GM18511 (cell line): ENCODE results near the gene TIMM17A.
"Not testable (repeated sequence)": the region's sequence is repeated elsewhere in the genome, so short reads cannot be mapped to it uniquely, and the experiment has no call there.

Experiments used
- ATAC-seq: cut with Tn5 transposase; IDR thresholded peaks from one replicate; pipeline ENCODE4 v1.9.1; 2021; ENCODE audit warnings: mild to moderate bottlenecking, moderate library complexity; ENCODE audit not compliant: unreplicated experiment

Gene TIMM17A

DNA sequence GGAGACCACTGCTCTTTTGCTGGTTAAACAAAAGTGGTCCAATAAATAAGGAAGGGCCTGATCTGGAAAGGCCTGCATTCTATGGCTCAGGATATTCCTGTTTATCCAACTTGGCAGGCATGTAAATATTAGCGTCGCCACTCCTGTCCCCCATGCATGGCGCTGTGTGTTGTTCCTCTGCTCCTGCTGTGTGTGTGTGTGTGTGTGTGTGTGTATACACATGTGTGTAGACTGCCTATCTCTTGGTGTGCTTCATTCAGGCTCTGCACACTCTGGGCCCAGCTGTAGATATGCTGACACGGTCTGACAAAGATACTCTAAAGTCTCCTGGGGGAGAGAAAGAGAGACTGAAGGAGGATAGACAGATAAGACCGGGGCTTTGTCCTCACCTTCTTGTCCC, 15.7 kb upstream of the TIMM17A start:
- no peak for ATAC-seq

- not testable (repeated sequence) for ATAC-seq
Observed at GRCh38 chr1:201940316-201940715, 15.0 kb upstream of the TIMM17A start.

- ATAC-seq = no peak
Observed at GRCh38 chr1:201941420-201942128, 13.7 kb upstream of the TIMM17A start.

GRCh38 chr1:201942129-201942495, 13.2 kb upstream of the TIMM17A start:
- no peak for ATAC-seq

- no peak for ATAC-seq
Observed at GRCh38 chr1:201944002-201944401, 11.3 kb upstream of the TIMM17A start.

DNA sequence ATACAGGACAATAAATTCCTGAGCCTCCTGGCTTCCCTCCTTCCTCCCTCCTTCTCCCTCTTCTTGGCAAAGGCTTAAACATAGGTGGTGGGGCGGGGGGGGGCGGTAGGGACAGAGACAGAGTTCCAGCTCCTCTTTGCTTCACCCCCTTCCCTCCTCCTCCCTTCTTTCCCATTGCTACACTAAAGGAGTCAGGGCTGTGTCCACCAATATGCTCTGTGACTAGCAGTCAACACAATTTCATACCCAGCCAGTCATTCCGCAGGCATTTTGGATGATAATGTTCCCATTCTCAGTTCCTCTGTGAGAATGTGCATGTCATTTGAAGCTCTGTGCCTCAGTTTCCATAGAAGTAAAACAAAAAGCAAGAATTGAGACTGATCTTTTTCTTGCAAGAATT, 10.7 kb upstream of the TIMM17A start:
- no peak for ATAC-seq

GRCh38 chr1:201945157-201945556, 10.1 kb upstream of the TIMM17A start:
- ATAC-seq = no peak

DNA sequence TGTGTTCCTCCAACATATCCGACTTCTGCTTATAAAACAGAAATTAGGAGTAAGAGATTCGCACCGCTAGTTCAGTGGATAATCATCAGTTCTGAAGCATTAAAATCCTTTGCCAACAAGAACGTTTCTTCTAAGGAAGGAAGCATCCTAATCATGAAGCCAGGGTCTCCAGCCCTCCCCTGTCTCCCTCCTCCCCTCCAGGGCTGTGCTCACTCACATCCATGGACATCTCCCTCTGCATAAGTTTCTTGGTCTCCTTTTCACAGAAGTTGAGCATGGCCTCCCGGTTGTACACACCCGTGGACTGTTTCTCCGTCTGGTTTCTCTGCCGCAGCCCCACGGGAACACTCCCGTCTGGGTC, 9.5 kb upstream of the TIMM17A start:
- ATAC-seq = no peak

- no peak for ATAC-seq
Observed at GRCh38 chr1:201946224-201946908, 8.9 kb upstream of the TIMM17A start, which contains the start of gene LMOD1. Gene LMOD1, minus strand, starts transcription at chr1:201946548. Its CDS starts 208 bp downstream, at chr1:201946340.

DNA sequence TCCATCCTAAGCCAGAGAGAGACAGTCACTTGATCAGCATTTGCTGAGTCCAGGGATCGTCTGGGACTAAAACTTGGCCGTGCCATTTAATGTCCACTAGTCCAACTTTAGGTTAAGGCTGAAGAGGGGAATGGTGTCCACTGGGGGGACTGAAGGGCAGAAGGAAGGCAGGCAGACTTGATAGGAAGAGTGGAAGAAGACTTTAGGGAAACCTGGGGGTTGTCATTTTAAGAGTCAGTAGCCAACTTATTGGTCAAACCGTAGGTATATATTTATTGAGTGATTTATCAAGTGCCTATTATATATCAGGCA, 7.7 kb upstream of the TIMM17A start:
- ATAC-seq = no peak

DNA sequence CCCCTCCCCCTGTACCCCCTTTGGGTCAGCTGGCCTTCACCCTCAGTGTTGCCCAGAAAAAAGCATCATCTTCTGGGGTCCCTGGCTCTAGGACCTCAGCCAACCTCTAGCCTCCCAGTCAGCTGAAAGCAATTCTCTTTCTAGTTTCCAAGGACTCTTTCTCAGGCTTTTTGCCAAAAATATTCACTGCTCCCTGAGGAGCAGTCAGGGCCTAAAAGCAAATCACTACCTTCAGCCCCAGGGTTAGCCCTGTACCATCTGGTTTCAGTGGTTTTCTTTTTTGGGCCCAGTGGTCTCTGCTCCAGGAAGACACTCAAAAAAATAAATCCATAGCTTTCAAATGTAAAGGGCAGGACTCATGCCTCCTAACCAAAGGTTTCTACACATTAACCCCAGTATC, 5.8 kb upstream of the TIMM17A start:
- no peak for ATAC-seq

GRCh38 chr1:201954263-201955008, 867 bp upstream of the TIMM17A start:
- no peak for ATAC-seq

DNA sequence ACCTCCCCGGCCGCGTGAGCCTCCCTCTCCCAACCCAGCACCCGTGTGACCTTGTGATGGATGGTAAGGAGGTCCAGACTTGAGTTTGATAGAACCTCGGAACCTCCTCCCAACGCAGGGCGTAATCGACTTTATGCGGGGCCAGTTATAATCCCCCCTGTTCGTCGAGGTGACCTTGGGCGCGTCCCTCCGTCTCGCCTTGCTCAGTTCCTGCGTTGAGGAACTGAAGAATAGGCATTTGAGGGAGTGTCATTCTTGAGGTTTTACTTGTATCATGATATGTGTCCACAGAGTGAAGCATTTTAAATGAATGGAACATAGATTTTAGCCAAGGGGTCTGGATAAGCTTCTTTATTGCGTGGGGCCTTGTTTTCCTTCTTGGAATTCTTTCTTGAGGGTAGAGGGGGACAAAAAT, 433 bp downstream of the TIMM17A start:
- ATAC-seq = peak; percentile 50

DNA sequence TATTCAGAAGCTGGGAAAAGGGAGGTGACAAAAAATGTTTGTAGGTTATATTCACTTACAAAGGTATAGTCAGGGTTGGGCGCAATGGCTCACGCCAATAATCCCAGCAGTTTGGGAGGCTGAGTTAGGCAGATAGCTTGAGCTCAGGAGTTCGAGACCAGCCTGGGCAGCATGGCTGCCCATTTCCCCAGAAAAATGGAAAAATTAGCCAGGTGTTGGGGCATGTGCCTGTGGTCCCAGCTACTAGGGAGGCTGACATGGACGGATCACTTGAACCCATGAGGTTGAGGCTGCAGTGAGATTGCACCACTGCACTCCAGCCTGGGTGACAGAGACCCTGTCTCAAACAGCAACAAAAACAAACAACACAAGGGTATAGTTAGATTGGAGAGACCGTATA, 3.0 kb downstream of the TIMM17A start:
- ATAC-seq = no peak

DNA sequence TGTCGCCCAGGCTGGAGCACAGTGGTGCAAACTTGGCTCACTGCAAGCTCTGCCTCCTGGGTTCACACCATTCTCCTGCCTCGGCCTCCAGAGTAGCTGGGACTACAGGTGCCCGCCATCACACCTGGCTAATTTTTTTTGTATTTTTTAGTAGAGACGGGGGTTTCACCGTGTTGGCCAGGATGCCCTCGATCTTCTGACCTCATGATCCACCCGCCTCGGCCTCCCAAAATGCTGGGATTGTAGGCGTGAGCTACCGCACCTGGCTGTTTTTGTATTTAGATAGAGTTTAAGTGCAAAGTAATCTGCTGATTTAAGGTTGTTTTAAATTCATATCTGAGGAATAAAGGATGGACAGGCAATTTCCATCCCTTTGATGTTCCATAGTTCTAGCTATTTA, 7.1 kb downstream of the TIMM17A start:
- ATAC-seq = not testable (repeated sequence)

GRCh38 chr1:201964261-201964660, 9.0 kb downstream of the TIMM17A start:
- no peak for ATAC-seq

DNA sequence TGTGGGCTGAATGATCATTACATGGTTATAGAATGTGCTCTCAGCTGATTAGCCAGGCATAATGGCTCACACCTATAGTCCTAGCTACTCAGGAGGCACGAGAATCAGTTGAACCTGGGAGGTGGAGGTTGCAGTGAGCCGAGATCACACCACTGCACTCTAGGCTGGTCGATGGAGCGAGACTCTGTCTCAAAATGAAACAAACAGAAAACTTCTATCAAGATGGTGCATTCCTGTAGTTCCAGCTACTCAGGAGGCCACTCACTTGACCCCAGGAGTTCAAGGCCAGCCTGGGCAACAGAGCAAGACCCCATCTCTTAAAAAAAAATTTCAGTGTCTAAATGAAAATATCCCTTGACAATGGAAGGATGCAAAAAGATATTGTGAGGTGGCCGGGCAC, 10.9 kb downstream of the TIMM17A start:
- ATAC-seq = no peak

DNA sequence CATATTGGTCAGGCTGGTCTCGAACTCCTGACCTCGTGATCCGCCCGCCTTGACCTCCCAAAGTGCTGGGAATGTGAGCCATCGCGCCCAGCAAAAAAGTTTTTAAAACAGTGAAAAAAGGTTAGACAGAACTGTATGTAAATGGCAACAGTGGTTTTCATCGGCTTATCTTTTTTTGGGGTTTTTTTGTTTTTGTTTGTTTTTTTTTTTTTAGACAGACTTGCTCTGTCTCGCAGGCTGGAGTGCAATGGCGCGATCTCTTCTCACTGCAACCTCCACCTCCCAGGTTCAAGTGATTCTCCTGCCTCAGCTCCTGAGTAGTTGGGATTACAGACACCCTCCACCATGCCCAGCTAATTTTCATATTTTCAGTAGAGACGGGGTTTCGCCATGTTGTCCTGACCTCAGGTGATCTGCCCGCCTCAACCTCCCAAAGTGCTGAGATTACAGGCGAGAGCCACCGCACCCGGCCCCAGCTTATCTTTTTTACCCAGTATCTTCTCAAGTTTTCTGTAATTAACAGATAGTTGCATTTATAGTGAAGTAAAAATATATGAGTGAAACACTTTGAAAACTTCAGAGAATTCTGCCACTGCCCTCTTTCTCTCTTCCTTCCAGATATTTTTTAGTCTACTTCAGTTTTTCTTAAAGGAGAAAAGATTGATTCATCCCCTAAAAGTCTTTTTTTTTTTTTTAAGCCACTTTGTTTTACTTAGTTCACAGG, 13.1 kb downstream of the TIMM17A start:
- no peak for ATAC-seq

DNA sequence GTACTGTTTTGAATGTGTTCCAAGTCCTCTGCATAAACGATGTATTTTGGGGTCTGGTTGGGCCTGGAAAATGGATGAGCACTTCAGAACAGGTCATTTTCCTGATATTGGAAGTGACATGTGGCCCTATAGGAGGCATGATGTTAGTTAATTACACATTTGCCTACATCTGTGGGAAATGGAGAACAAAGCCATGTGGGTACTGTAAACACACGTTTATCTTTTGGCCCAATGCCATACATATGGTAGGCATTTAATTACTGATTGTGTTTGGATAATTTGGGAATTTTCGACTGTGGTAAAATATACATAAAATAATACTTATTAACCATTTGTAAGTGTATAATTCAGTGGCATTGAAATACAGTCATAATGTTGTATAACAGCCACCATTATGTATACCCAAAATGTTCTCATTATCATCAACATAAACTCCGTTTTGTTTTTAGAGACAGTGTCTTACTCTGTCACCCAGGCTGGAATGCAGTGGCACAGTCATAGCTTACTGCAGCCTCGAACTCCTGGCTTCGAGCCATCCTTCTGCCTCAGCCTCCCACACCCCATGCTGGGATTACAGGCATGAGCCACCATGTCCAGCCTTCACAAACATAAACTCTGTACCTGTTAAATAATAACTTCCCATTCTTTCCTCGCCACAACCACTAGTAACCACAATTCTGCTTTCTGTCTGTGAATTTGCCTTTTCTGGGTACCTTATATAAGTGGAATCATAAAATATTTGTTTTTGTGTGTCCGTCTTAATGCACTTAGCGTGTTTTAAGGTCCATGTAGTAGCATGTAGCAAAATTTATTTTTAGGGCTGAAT, 15.2 kb downstream of the TIMM17A start:
- no peak for ATAC-seq

GRCh38 chr1:201982082-201982622, 26.8 kb downstream of the TIMM17A start:
- peak; percentile 26 for ATAC-seq
